ENCODE measurements around the gene HERPUD1.

The HERPUD1 gene

DNA sequence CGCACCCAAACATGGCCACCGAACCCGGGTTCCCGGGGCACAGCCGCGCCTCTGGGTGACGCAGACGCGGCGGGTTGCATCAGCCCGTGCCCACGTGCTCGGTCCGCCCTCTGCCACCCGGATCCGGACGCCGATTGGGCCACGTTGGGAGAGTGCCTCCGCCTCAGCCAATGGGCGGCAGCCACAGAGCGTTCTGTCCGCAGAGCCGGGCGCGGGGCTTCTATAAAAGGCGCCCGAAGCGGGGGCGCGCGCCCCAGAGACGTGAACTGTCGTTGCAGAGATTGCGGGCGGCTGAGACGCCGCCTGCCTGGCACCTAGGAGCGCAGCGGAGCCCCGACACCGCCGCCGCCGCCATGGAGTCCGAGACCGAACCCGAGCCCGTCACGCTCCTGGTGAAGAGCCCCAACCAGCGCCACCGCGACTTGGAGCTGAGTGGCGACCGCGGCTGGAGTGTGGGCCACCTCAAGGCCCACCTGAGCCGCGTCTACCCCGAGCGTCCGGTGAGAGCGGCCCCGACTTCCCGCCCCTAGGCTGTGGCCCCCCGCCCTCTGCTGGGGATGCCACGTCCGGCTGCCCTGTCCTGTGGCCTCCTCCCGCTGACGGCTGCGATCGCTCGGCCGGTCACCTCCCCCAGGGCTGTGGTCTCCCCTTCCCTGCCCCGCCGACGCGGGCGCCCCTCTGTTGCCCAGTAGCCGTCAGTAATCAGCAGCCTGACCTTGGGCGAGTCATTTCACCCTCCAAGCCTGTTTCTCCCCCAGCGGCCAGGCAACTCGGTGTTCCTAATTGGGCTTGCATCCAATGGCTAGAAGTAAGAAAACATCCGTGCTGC lies at the start of gene HERPUD1 (continued):
- TF ChIP-seq, protein P1, sequence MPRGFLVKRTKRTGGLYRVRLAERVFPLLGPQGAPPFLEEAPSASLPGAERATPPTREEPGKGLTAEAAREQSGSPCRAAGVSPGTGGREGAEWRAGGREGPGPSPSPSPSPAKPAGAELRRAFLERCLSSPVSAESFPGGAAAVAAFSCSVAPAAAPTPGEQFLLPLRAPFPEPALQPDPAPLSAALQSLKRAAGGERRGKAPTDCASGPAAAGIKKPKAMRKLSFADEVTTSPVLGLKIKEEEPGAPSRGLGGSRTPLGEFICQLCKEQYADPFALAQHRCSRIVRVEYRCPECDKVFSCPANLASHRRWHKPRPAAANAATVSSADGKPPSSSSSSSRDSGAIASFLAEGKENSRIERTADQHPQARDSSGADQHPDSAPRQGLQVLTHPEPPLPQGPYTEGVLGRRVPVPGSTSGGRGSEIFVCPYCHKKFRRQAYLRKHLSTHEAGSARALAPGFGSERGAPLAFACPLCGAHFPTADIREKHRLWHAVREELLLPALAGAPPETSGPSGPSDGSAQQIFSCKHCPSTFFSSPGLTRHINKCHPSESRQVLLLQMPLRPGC (tag by site-specific recombination; IDR thresholded peaks at IDR 0.05): no peak
- TF ChIP-seq ZNF280D (tag by site-specific recombination; IDR thresholded peaks at IDR 0.05) (no peak), ZNF16 (tag by site-specific recombination; IDR thresholded peaks at IDR 0.05; ENCODE audit: low read depth) (no peak), BCL6B (tag by site-specific recombination; IDR thresholded peaks at IDR 0.05) (no peak), ZNF830 (tag by site-specific recombination; IDR thresholded peaks at IDR 0.05; ENCODE audit: low read depth) (no peak), ZNF560 (tag by site-specific recombination; IDR thresholded peaks at IDR 0.05; ENCODE audit: borderline replicate concordance) (no peak), ZNF488 (tag by site-specific recombination; IDR thresholded peaks at IDR 0.05) (no peak), KLF8 (tag by site-specific recombination; IDR thresholded peaks at IDR 0.05) (no peak), MYNN (tag by site-specific recombination; IDR thresholded peaks at IDR 0.05; ENCODE audit: borderline replicate concordance) (no peak), ZNF140 (tag by site-specific recombination; IDR thresholded peaks at IDR 0.05) (no peak), ZNF664 (tag by site-specific recombination; IDR thresholded peaks at IDR 0.05) (no peak), RBAK (tag by site-specific recombination; IDR thresholded peaks at IDR 0.05) (no peak), ZNF777 (tag by site-specific recombination; IDR thresholded peaks at IDR 0.05; ENCODE audit: borderline replicate concordance) (peak; percentile 82; the same call in 1 of the 2 replicates), BCL11B (tag by site-specific recombination; IDR thresholded peaks at IDR 0.05; ENCODE audit: low read depth) (peak; percentile 21; the same call in 1 of the 2 replicates), SP2 (tag by site-specific recombination; IDR thresholded peaks at IDR 0.05) (peak; percentile 87), ZNF658 (tag by site-specific recombination; IDR thresholded peaks at IDR 0.05) (no peak), PRDM1 (tag by site-specific recombination; IDR thresholded peaks at IDR 0.05) (no peak), ZNF791 (tag by site-specific recombination; IDR thresholded peaks at IDR 0.05) (no peak), ZNF391 (tag by site-specific recombination; IDR thresholded peaks at IDR 0.05; ENCODE audit: borderline replicate concordance, low read depth) (peak; percentile 85), CTCF (tag by site-specific recombination; IDR thresholded peaks at IDR 0.05) (peak; percentile 74), ZNF341 (tag by site-specific recombination; IDR thresholded peaks at IDR 0.05; ENCODE audit: low read depth) (no peak; the same call in 1 of the 2 replicates), SP3 (tag by site-specific recombination; IDR thresholded peaks at IDR 0.05) (peak; percentile 54)
- TF ChIP-seq, protein P2, sequence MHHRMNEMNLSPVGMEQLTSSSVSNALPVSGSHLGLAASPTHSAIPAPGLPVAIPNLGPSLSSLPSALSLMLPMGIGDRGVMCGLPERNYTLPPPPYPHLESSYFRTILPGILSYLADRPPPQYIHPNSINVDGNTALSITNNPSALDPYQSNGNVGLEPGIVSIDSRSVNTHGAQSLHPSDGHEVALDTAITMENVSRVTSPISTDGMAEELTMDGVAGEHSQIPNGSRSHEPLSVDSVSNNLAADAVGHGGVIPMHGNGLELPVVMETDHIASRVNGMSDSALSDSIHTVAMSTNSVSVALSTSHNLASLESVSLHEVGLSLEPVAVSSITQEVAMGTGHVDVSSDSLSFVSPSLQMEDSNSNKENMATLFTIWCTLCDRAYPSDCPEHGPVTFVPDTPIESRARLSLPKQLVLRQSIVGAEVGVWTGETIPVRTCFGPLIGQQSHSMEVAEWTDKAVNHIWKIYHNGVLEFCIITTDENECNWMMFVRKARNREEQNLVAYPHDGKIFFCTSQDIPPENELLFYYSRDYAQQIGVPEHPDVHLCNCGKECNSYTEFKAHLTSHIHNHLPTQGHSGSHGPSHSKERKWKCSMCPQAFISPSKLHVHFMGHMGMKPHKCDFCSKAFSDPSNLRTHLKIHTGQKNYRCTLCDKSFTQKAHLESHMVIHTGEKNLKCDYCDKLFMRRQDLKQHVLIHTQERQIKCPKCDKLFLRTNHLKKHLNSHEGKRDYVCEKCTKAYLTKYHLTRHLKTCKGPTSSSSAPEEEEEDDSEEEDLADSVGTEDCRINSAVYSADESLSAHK (tag by site-specific recombination; IDR thresholded peaks at IDR 0.05): no peak
- TF ChIP-seq, protein P3, sequence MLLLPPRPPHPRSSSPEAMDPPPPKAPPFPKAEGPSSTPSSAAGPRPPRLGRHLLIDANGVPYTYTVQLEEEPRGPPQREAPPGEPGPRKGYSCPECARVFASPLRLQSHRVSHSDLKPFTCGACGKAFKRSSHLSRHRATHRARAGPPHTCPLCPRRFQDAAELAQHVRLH (tag by site-specific recombination; IDR thresholded peaks at IDR 0.05): no peak
- TF ChIP-seq, protein P4, sequence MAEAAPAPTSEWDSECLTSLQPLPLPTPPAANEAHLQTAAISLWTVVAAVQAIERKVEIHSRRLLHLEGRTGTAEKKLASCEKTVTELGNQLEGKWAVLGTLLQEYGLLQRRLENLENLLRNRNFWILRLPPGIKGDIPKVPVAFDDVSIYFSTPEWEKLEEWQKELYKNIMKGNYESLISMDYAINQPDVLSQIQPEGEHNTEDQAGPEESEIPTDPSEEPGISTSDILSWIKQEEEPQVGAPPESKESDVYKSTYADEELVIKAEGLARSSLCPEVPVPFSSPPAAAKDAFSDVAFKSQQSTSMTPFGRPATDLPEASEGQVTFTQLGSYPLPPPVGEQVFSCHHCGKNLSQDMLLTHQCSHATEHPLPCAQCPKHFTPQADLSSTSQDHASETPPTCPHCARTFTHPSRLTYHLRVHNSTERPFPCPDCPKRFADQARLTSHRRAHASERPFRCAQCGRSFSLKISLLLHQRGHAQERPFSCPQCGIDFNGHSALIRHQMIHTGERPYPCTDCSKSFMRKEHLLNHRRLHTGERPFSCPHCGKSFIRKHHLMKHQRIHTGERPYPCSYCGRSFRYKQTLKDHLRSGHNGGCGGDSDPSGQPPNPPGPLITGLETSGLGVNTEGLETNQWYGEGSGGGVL (tag by site-specific recombination; IDR thresholded peaks at IDR 0.05): no peak

All from HEK293 (cell line).